HL-60/S4 treated with retinoic acid at 250 ng/mL for 4 days and 3 days (cell line): Measurements from ENCODE around the gene NUTM2B.
"Not testable (repeated sequence)": the region's sequence is repeated elsewhere in the genome, so short reads cannot be mapped to it uniquely, and the experiment has no call there.

ENCODE experiments used
- in situ Hi-C: fragments of 300-500 bp; cut with MboI; formaldehyde crosslinking; loops from 2 replicates; pipeline ENCODE4 v1.7.0; 2022; ENCODE audit warnings: low sequenced_read_pairs

The NUTM2B gene, protein sequence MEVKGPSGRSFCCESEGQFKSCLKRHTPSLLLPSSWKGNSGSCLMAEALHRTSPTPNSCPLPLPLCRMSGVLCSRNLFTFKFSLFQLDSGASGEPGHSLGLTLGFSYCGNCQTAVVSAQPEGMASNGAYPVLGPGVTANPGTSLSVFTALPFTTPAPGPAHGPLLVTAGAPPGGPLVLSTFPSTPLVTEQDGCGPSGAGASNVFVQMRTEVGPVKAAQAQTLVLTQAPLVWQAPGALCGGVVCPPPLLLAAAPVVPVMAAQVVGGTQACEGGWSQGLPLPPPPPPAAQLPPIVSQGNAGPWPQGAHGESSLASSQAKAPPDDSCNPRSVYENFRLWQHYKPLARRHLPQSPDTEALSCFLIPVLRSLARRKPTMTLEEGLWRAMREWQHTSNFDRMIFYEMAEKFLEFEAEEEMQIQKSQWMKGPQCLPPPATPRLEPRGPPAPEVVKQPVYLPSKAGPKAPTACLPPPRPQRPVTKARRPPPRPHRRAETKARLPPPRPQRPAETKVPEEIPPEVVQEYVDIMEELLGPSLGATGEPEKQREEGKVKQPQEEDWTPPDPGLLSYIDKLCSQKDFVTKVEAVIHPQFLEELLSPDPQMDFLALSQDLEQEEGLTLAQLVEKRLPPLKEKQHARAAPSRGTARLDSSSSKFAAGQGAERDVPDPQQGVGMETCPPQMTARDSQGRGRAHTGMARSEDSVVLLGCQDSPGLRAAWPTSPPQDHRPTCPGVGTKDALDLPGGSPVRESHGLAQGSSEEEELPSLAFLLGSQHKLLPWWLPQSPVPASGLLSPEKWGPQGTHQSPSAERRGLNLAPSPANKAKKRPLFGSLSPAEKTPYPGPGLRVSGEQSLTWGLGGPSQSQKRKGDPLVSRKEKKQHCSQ

DNA sequence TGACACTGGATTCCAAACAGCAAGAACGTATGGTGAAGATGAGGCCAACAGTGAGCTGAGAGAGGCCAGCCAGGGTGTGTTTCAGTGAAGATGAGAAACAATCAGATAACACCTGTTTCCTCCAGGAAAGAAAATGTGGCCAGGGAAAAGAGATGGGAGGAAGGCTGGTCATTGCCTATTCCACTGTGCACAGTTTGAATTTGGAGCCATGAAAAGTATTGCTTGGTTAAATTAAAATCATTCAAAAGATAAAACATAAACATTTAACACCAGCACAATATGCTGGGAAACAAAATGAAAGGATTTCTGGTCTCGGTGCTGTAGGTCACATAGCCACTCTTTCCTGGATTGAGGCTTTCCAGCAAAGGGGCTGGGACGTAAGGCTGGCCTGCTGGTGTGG, at the start of gene NUTM2B:
NUTM2B (plus strand) TSS at position 301 of the 400 bp plus-strand sequence. CDS start 383 bp downstream, outside the sequence.
- in situ Hi-C loops, result not testable (repeated sequence)

- in situ Hi-C loops, result not testable (repeated sequence)
These were observed 39.7 kb upstream of the NUTM2B start for GRCh38 chr10:79663287-79663686.

DNA sequence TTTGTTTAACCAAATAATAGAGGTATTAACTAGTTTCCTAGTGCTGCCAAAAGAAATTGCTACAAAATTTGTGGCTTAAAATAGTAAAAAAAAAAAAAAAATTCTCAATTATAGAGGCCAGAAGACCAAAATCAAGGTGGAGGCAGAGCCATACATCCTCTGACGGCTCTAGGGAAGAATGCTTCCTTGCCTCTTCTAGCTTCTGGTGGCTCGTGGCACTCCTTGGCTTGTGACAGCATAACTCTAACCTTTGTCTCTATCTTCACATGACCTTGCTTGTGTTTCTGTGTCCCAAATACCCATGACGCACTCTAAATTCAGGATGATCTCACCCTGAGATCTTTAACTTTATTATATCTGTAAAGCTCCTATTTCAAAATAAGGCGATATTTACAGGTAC, 38.3 kb upstream of the NUTM2B start:
- in situ Hi-C loops, result not testable (repeated sequence)

DNA sequence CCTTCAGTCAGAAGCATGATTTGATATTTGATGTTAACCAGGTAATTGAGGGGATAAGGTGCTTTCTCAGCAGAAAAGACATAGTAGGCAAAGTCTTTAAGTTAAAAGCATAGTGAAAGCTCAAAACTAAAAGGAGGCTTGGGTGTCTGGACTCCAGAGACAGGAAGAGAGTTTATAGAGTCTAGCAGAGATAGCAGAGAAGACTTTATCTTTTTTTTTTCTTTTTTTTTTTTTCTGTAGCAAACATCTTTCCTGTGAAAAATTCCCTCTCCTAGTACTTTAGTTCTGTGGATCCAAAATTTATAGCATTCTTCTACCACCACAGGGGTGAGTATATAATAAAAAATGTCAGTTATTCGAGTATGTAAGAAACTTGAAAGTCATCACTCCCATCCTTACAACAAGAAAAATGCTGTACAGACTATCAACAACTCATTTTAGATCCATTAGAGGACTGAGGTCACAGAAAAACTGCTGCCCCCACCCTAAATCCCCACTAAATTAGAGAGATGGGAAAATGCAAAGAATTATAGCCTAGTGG, 33.7 kb upstream of the NUTM2B start:
- in situ Hi-C loops, result not testable (repeated sequence)

DNA sequence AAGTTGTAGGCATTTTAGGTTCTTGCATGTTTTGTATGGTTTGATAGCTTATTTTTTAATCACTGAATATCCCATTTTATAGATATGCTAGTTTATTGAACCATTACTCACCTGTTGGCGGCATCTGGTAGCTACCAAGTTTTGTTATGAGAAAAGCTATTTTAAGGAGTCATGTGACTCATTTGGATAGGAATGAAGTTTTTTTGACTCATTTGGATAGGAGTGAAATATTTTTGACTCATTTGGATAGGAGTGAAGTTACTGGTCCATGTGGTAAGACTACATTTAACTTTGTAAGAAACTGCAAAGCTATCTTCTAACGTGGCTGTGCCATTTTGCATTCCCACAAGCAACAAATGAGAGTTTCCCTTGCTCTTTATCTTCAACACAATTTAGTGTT, 28.1 kb upstream of the NUTM2B start:
- in situ Hi-C loops, result not testable (repeated sequence)

DNA sequence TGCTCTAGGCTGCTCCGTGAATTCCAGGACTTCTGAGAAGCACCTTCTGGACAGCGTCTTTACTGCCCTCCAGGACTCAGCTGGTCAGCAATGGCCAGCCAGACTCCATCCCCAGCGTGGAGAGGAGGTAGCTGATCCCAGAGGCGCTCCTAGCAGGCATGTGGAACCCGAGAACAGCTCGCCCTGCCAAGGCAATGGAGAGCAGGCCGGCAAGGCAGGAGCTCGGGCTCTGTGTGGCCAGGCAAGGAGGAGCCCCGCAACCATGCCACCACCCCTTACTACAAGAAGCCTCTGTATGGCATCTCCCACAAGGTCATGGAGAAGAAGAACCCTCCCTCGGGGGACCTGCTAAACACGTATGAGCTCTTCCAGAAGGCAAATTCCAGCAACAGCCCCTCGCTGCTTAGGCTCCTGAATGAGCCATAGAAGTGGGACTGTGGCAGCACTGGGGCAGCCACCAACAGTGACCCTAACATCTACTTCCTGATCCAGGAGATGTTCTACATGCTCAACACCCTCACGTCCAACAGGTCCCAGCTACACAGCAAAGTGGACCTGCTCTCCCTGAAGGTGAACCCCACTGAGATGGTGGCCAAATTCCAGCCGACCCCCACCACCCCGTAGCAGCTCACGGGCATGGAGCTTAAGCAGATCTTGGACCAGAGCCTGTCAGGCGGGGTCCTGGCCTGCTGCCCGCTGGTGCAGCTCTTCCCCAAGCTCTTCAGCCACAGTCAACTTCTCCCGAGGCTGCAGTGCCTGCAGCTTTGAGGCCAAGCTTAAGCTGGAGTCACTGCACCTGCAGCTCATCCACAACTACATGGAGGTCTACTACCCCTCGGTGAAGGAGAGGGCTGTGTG, 19.8 kb upstream of the NUTM2B start:
- in situ Hi-C loops, result not testable (repeated sequence)

- in situ Hi-C loops, result not testable (repeated sequence)
These were observed 18.9 kb upstream of the NUTM2B start for GRCh38 chr10:79683884-79684720.

- in situ Hi-C loops, result not testable (repeated sequence)
These were observed 17.9 kb upstream of the NUTM2B start for GRCh38 chr10:79685044-79685685.

- in situ Hi-C loops, result not testable (repeated sequence)
These were observed 16.4 kb upstream of the NUTM2B start for GRCh38 chr10:79686595-79686994.

DNA sequence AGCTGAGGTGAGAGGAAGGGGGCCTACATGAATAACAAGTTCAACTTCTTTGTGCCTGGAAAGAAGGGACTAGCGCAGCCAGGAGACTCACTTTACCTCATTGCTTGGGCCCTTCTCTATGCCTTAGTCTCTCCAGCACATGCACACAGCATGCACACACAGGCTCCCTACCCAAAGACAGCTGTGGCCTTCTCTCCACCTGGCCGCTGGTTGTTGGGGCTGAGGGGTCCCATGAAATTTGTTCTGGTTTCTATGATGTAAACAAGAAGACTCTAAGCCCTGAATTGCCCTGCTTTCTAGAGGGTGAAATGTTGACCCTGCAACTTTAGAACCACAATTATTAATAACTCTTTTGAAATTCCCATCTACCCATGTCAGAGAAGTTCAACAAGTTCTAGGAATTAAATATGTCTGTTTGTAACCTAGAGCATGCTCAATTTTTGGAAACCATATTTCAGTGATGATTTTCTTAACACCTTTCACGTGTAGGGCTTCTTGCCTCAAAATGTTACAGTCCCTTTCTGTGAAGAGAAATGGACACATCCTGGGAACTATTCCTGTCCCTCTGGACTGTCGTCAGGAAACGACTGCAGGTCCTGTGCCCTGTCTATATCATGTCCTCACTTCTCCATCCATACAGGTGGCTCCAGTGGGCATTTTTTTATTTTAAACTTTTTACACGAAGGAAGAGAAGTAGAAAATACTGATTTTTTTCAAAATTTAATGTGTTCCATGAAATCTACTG, 15.4 kb upstream of the NUTM2B start:
- in situ Hi-C loops, result not testable (repeated sequence)

GRCh38 chr10:79688798-79689197, 14.2 kb upstream of the NUTM2B start:
- in situ Hi-C loops, result not testable (repeated sequence)

DNA sequence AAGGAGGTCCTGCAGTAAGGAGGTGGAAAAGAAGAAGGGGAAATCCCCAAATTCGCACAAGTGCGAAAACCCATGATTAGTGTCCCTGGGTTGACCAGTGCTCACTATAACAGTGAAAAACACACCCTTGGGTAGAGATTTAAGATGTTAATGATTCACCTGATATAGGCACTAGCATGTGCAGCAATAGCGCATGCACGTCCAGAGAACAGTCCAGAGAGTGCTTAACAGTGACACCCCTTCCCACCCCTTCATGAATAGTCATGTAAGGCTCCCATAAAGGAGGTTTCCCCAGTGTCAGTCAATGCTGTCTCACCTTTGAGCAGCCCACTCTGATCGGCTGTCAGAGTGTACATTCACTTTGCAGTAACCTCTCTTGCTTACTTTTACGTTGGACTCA, 6.4 kb upstream of the NUTM2B start:
- in situ Hi-C loops, result not testable (repeated sequence)

DNA sequence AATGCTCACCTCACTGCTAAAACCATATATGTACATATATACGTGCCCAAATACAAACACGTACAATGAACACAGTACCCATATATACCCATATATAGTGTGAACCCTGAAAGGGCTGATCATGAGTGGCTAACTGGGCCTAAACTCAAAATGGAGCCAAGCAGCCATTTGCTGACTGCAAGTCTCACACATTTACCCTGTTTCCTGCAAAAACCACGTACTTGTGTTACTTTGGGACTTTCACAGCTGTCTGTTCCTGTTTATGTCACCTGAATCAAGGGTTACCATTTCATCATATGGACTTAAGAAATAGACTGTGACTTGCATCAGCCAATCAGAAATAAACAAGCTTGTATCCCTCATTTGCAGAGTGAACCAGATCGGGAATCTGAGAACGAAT, 5.9 kb upstream of the NUTM2B start:
- in situ Hi-C loops, result not testable (repeated sequence)

DNA sequence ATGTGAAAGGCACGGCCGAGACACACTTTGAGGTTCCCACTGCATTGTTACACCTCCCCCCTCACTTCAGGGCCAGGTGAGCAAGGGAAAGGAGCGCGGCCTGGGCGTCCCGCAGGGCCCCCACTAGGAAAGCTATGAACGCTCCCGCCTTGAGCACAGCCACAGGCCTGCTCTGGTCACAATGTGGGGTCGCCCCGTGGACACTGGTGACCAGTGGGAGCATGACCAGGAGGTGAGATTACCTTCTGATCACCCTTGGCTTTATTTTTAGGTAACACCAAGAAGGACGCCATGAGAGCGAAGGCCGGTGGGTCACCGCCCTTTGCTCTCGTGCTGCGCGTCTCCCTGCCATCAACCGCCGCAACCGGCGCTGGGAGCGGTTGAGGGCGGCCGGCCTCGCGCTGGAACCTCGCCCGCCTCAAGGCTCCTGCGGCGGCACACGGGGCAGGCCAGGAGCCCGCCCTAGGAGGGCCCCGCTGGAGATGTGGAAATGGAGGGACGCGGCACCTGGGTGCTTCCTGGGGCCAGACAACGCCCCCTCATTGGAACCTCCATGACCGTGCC, 2.6 kb upstream of the NUTM2B start:
- in situ Hi-C loops, result not testable (repeated sequence)

DNA sequence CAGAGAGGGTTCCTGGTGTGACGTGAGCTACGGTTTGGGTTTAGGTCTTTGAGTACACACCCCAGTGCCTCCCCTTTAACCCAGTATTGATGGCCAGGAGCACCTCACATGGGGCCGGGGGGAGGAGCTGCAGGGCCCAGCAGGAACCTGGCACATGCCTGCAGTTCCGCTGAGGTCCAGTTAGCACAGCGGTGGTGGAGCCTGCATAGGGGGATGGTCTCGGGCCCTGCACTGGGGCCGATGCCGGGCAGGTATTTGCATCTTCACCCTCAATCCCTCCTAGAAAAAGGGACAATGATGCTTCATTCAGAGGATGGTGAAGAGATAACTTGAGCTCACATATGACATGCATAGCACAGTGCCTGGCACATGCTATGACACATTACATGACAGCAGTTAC, 4.0 kb downstream of the NUTM2B start:
- in situ Hi-C loops, result not testable (repeated sequence)

GRCh38 chr10:79714976-79715375, 11.9 kb downstream of the NUTM2B start:
- in situ Hi-C loops, result not testable (repeated sequence)

- in situ Hi-C loops, result not testable (repeated sequence)
These were observed 14.0 kb downstream of the NUTM2B start for GRCh38 chr10:79716917-79717579.

GRCh38 chr10:79720000-79720399, 17.0 kb downstream of the NUTM2B start:
- in situ Hi-C loops, result not testable (repeated sequence)
